Left ventricle myocardium inferior (tissue), 1 donor: ENCODE results near the gene CFAP157. TPM values are rescaled to one million over a fixed set of nuclear protein-coding genes. Genes with fewer than 3 reads are reported as not detected.

Experiments used
- DNase-seq: peaks from one replicate; pipeline ENCODE4 v3.0.0-alpha.2; 2020
- H3K27ac ChIP-seq: fragments of 200-600 bp; replicated peaks from 2 replicates; pipeline ENCODE4 v1.8.0; 2021
- H3K27me3 ChIP-seq: fragments of 200-600 bp; 2 replicates; pipeline ENCODE4 v1.8.0; 2021; ENCODE audit warnings: low read depth
- H3K36me3 ChIP-seq: fragments of 200-600 bp; 2 replicates; pipeline ENCODE4 v1.8.0; 2021
- H3K4me1 ChIP-seq: fragments of 200-600 bp; 2 replicates; pipeline ENCODE4 v1.8.0; 2021
- H3K4me3 ChIP-seq: fragments of 200-600 bp; 2 replicates; pipeline ENCODE4 v1.8.0; 2021; ENCODE audit warnings: mild to moderate bottlenecking, moderate library complexity
- H3K9me3 ChIP-seq: fragments of 200-600 bp; replicated peaks from 2 replicates; pipeline ENCODE4 v1.8.0; 2021
- CTCF ChIP-seq: fragments of 200-600 bp; IDR thresholded peaks from 2 replicates; pipeline ENCODE4 v1.8.0; 2021; ENCODE audit warnings: antibody characterized with exemption, mild to moderate bottlenecking, borderline replicate concordance
- intact Hi-C: fragments of 100-400 bp; cut with micrococcal nuclease; formaldehyde crosslinking; loops from one replicate; pipeline ENCODE4 v1.11.0; 2022
- total RNA-seq: library from RNA; stranded (reverse); fragmentation: NEBNext Ultra II Directional; extraction: Animal tissue kit (Norgen Biotek cat#: 25700); gene quantifications from one replicate; pipeline ENCODE4 v1.2.1, GENCODE V29; 2021
- donor health status: DM: no; HTN: yes; CAD: no; lungs with severe emphysema.

The CFAP157 gene
- total RNA-seq, 1 donor from 2014 or later = not detected

- Histone ChIP-seq H3K9me3 (no peaks in the 10 kb centered on the region), H3K27ac (peak overlapping the region; percentile 89), H3K36me3 (peaks cover 3% of the 10 kb centered on the region), H3K4me1 (peaks cover 8% of the 10 kb centered on the region), H3K27me3 (no peaks in the 10 kb centered on the region), H3K4me3 (peak overlapping the region; percentile 57)
- intact Hi-C loops = no loop called here
- TF ChIP-seq CTCF = peak; percentile 43
- DNase-seq = peak; percentile 97
Observed at GRCh38 chr9:127698985-127699670, 7.7 kb upstream of the CFAP157 start.

- intact Hi-C loops = no loop called here
- H3K4me3 ChIP-seq = no peak overlapping the region
- no peaks in the 10 kb centered on the region for H3K27me3 ChIP-seq
- TF ChIP-seq CTCF = no peak
- H3K36me3 ChIP-seq = peaks cover 3% of the 10 kb centered on the region
- peak overlapping the region; percentile 89 for H3K27ac ChIP-seq
- DNase-seq = no peak
- H3K9me3 ChIP-seq = no peaks in the 10 kb centered on the region
- H3K4me1 ChIP-seq = peaks cover 8% of the 10 kb centered on the region
Observed at GRCh38 chr9:127700140-127700539, 6.6 kb upstream of the CFAP157 start.

GRCh38 chr9:127700594-127701255 is 6.1 kb upstream of the CFAP157 start:
- TF ChIP-seq CTCF = no peak
- H3K4me1 ChIP-seq = peaks cover 8% of the 10 kb centered on the region
- no peaks in the 10 kb centered on the region for H3K27me3 ChIP-seq
- no peaks in the 10 kb centered on the region for H3K36me3 ChIP-seq
- no peak for DNase-seq
- H3K9me3 ChIP-seq = no peaks in the 10 kb centered on the region
- intact Hi-C loops = no loop called here
- H3K27ac ChIP-seq = no peak overlapping the region
- no peak overlapping the region for H3K4me3 ChIP-seq

- no peak for DNase-seq
- no peak for TF ChIP-seq CTCF
- Histone ChIP-seq H3K4me3 (no peak overlapping the region), H3K27ac (no peak overlapping the region), H3K4me1 (peaks cover 8% of the 10 kb centered on the region), H3K36me3 (no peaks in the 10 kb centered on the region), H3K9me3 (no peaks in the 10 kb centered on the region), H3K27me3 (no peaks in the 10 kb centered on the region)
- intact Hi-C loops = no loop called here
Observed at GRCh38 chr9:127703289-127703946, 3.4 kb upstream of the CFAP157 start.

- H3K36me3 ChIP-seq = no peaks in the 10 kb centered on the region
- no peak for DNase-seq
- H3K27me3 ChIP-seq = no peaks in the 10 kb centered on the region
- no peaks in the 10 kb centered on the region for H3K4me1 ChIP-seq
- no peak overlapping the region for H3K4me3 ChIP-seq
- intact Hi-C loops = no loop called here
- no peak overlapping the region for H3K27ac ChIP-seq
- H3K9me3 ChIP-seq = no peaks in the 10 kb centered on the region
- no peak for TF ChIP-seq CTCF
Observed at GRCh38 chr9:127705577-127706379, 1.0 kb upstream of the CFAP157 start.
